Upper lobe of right lung (tissue), 1 donor: ENCODE results near the gene TRABD. TPM values are rescaled to one million over a fixed set of nuclear protein-coding genes. Genes with fewer than 3 reads are reported as not detected.

Experiments used
- ATAC-seq: fragments of 200-7000 bp; cut with Tn5 transposase; one replicate; pipeline ENCODE4 v1.9.1; 2020; ENCODE audit warnings: mild to moderate bottlenecking, moderate library complexity
- DNase-seq: peaks from one replicate; pipeline ENCODE4 v3.0.0-alpha.2; 2020
- H3K27ac ChIP-seq: fragments of 200-600 bp; one replicate; pipeline ENCODE4 v1.8.0; 2022
- H3K27me3 ChIP-seq: fragments of 200-600 bp; one replicate; pipeline ENCODE4 v1.8.0; 2022; ENCODE audit warnings: mild to moderate bottlenecking
- H3K36me3 ChIP-seq: fragments of 200-600 bp; one replicate; pipeline ENCODE4 v1.8.0; 2022
- H3K4me1 ChIP-seq: fragments of 200-600 bp; one replicate; pipeline ENCODE4 v1.8.0; 2022
- H3K4me3 ChIP-seq: fragments of 200-600 bp; one replicate; pipeline ENCODE4 v1.8.0; 2022; ENCODE audit warnings: mild to moderate bottlenecking
- H3K9me3 ChIP-seq: fragments of 200-600 bp; one replicate; pipeline ENCODE4 v1.8.0; 2022
- CTCF ChIP-seq: fragments of 200-600 bp; IDR thresholded peaks from one replicate; pipeline ENCODE4 v1.8.0; 2022; ENCODE audit warnings: antibody characterized with exemption
- intact Hi-C: fragments of 100-400 bp; cut with DNase I; formaldehyde crosslinking; loops from one replicate; pipeline ENCODE4 v1.11.0; 2022
- total RNA-seq: library from RNA; stranded (reverse); fragmentation: NEBNext Ultra II Directional; extraction: Animal tissue kit (Norgen Biotek cat#: 25700); gene quantifications from one replicate; pipeline ENCODE4 v1.2.1, GENCODE V29; 2021
- donor health status: DM: no; HTN: yes; CAD: no; lungs with severe emphysema.

The TRABD gene
- total RNA-seq, 1 donor from 2014 or later: 36.5 TPM

DNA sequence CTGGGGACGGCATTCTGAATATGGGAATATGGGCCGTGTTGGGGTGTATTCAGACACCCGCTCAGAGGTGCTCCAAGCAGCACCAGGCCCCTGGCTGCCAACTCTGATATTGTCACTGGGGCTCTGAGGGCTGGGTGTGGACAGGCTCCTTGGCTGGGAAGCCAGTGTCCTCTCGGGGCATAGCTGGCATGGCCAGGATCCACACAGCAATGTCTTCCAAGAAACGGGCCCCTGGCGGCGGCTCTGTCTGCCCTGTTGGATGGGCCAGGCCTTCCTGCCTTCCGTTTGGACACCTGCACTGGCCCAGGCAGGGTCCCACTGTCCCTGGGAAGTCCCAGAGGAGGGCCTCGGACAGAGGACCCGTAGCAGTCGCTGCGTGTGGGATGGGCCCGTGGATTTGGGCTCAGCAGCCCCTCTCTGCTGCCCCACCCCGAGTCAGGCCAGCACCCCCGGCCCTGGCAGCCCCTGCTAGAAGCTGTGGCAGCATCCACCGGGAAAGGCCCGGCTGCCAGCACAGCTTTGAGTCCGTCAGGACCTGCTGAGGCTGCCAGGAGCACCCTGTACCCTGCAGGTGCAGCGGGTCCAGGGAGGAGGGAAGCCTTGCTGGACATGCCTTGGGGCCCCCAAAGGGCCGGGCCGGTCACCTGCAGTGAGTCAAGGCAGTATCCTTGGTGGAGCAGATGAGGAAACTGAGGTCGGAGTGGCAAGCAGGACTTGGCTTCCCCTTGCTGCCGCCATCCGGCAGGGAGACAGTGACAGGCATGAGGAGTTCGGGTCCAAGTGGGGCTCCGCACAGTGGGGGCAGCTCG, 11.1 kb upstream of the TRABD start:
- Histone ChIP-seq H3K4me1 (peaks cover 5% of the 10 kb centered on the region), H3K27ac (no peak overlapping the region), H3K27me3 (peaks cover 9% of the 10 kb centered on the region), H3K9me3 (no peaks in the 10 kb centered on the region), H3K36me3 (no peaks in the 10 kb centered on the region), H3K4me3 (no peak overlapping the region)
- DNase-seq: no peak
- no peak for TF ChIP-seq CTCF
- intact Hi-C loops: no loop called here
- ATAC-seq: no peak

- no peak overlapping the region for H3K4me3 ChIP-seq
- no peak for TF ChIP-seq CTCF
- peaks cover 9% of the 10 kb centered on the region for H3K27me3 ChIP-seq
- H3K36me3 ChIP-seq: no peaks in the 10 kb centered on the region
- H3K9me3 ChIP-seq: no peaks in the 10 kb centered on the region
- intact Hi-C loops: no loop called here
- DNase-seq: no peak
- ATAC-seq: no peak
- peaks cover 5% of the 10 kb centered on the region for H3K4me1 ChIP-seq
- H3K27ac ChIP-seq: no peak overlapping the region
These were observed 10.6 kb upstream of the TRABD start for GRCh38 chr22:50175191-50175461.

DNA sequence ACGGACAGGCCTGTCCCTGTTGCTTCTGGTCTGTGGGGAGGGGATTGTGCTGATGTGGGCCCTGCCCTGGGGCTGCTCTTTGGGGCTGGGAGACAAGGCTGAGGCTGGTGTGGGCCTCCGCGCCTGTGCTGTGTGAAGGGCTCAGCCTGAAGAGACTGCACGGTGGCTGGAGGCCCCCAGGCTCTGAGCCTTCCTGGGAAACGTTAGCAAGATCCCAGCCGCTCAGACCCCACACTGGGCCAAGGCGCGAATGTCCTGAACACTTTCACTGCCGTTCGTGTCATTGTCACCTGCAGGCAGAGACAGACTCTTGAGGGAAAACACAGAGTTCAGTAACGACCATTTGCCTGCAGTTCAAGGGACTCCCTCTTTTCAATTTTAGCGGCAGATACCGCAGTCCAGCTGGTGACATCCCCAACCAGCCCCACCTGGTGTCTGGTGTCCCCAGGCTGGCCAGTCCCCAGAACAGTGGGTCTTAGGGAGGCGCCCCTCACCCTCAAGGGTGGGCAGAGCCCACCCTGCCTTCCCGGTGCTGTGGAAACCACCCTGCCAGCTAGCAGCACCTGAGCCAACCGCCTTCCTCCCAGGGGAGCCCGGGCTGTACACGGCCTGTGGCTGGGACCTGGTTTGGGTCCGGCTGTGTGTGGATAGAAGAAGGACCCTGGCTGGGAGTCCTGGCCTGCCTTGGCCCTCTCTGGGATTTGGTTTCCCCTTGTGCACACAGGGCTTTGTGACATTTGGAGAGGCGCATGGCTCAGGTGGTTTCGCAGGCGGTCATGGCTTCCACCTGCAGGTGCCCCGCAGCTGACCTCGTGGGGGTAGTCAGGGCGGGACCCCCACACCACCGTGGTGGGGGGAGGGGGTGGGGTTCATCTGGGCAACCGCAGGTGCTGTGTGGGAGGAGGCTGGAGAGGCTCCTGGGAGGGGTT, 9.5 kb upstream of the TRABD start:
- ATAC-seq (no peak), DNase-seq (no peak)
- H3K27me3 ChIP-seq: peaks cover 5% of the 10 kb centered on the region
- no peaks in the 10 kb centered on the region for H3K9me3 ChIP-seq
- intact Hi-C loops: no loop called here
- no peaks in the 10 kb centered on the region for H3K36me3 ChIP-seq
- no peak for TF ChIP-seq CTCF
- no peak overlapping the region for H3K4me3 ChIP-seq
- no peak overlapping the region for H3K27ac ChIP-seq
- H3K4me1 ChIP-seq: no peaks in the 10 kb centered on the region

- no peak for TF ChIP-seq CTCF
- Histone ChIP-seq H3K9me3 (no peaks in the 10 kb centered on the region), H3K27me3 (no peaks in the 10 kb centered on the region), H3K36me3 (no peaks in the 10 kb centered on the region), H3K4me3 (no peak overlapping the region), H3K27ac (no peak overlapping the region), H3K4me1 (no peaks in the 10 kb centered on the region)
- DNase-seq: no peak
- no peak for ATAC-seq
- intact Hi-C loops: no loop called here
These were observed 8.7 kb upstream of the TRABD start for GRCh38 chr22:50176850-50177536.

DNA sequence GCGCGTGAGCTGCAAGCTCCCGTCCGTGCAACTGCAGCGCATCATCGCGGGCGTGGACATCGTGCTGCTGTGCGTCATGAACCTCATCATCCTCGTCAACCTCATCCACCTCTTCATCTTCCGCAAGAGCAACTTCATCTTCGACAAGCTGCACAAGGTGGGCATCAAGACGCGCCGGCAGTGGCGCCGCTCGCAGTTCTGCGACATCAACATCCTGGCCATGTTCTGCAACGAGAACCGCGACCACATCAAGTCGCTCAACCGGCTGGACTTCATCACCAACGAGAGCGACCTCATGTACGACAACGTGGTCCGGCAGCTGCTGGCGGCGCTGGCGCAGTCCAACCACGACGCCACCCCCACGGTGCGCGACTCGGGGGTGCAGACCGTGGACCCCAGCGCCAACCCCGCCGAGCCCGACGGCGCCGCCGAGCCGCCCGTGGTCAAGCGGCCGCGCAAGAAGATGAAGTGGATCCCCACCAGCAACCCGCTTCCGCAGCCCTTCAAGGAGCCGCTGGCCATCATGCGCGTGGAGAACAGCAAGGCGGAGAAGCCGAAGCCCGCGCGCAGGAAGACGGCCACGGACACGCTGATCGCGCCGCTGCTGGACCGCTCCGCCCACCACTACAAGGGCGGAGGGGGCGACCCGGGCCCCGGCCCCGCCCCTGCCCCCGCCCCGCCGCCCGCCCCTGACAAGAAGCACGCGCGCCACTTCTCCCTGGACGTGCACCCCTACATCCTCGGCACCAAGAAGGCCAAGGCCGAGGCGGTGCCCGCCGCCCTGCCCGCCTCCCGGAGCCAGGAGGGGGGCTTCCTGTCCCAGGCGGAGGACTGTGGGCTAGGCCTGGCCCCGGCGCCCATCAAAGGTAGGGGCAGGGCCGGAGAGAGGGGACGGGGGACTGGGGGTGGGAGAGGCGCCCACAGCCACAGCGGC, 7.9 kb upstream of the TRABD start:
- no peaks in the 10 kb centered on the region for H3K9me3 ChIP-seq
- DNase-seq (no peak), ATAC-seq (no peak)
- H3K36me3 ChIP-seq: no peaks in the 10 kb centered on the region
- no peaks in the 10 kb centered on the region for H3K4me1 ChIP-seq
- TF ChIP-seq CTCF: no peak
- intact Hi-C loops: no loop called here
- H3K4me3 ChIP-seq: no peak overlapping the region
- H3K27me3 ChIP-seq: no peaks in the 10 kb centered on the region
- no peak overlapping the region for H3K27ac ChIP-seq
